ENCODE measurements around the gene CHRDL2. TPM values are rescaled to one million over a fixed set of nuclear protein-coding genes. Genes with fewer than 3 reads are reported as not detected.
A peak's percentile ranks its signal among the peaks of the same experiment; 100 is the strongest.

Gene CHRDL2
- total RNA-seq, 6 experiments from 2014 or later = not detected

DNA sequence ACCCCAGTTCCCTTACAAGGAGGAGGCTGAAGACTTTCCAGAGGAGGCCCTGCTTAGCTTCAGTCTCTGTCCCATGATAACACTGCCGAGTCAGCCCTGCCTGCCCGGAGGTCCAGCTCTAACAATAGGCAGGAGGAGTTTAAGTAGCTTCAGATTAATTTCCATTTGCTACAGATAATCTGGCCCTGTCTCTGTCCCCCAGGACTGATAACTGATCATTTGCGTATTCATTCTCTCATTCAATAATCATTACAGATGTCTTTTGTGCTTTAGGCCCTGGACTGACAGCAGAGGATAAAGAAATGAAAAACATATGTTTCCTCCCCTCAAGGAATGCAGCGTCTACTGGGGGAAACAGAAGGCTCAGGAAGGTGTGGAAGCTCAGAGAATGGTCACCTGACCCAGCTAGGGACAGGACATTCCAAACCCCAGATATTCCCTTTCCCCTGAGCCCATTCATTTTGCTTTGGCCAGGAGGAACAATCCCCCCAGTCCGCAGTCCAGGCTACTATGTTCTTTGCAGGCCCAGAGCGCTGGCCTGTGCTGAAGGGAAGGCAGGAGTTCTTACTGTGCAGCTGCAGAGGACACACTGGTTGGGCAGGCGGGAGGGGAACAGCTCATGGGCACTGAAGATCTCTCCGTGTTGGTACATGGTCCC is 20.8 kb downstream of the CHRDL2 start:
- Mint-ChIP-seq H3K9me3 (no peaks in the 10 kb centered on the region), H3K27ac (peak overlapping the region; percentile 19), H3K36me3 (ENCODE audit: low read depth) (no peaks in the 10 kb centered on the region), H3K4me1 (ENCODE audit: low read depth) (peaks cover 11% of the 10 kb centered on the region), H3K27me3 (ENCODE audit: insufficient read depth) (peaks cover 14% of the 10 kb centered on the region), H3K4me3 (no peak overlapping the region)
- TF ChIP-seq, protein P1, sequence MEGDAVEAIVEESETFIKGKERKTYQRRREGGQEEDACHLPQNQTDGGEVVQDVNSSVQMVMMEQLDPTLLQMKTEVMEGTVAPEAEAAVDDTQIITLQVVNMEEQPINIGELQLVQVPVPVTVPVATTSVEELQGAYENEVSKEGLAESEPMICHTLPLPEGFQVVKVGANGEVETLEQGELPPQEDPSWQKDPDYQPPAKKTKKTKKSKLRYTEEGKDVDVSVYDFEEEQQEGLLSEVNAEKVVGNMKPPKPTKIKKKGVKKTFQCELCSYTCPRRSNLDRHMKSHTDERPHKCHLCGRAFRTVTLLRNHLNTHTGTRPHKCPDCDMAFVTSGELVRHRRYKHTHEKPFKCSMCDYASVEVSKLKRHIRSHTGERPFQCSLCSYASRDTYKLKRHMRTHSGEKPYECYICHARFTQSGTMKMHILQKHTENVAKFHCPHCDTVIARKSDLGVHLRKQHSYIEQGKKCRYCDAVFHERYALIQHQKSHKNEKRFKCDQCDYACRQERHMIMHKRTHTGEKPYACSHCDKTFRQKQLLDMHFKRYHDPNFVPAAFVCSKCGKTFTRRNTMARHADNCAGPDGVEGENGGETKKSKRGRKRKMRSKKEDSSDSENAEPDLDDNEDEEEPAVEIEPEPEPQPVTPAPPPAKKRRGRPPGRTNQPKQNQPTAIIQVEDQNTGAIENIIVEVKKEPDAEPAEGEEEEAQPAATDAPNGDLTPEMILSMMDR (IDR thresholded peaks at IDR 0.05) = no peak
- no peak for DNase-seq

- H3K4me3 Mint-ChIP-seq = no peak overlapping the region
- peaks cover 16% of the 10 kb centered on the region for H3K27me3 Mint-ChIP-seq (ENCODE audit: insufficient read depth)
- H3K9me3 Mint-ChIP-seq = no peaks in the 10 kb centered on the region
- DNase-seq = no peak
- no peaks in the 10 kb centered on the region for H3K36me3 Mint-ChIP-seq (ENCODE audit: low read depth)
- TF ChIP-seq, protein P1 (IDR thresholded peaks at IDR 0.05) = no peak
- no peak overlapping the region for H3K27ac Mint-ChIP-seq
- peaks cover 11% of the 10 kb centered on the region for H3K4me1 Mint-ChIP-seq (ENCODE audit: low read depth)
Observed at GRCh38 chr11:74709175-74709574, 22.1 kb downstream of the CHRDL2 start.

- TF ChIP-seq, protein P1 (IDR thresholded peaks at IDR 0.05) = no peak
- DNase-seq = no peak
- Mint-ChIP-seq H3K27ac (no peak overlapping the region), H3K9me3 (no peaks in the 10 kb centered on the region), H3K27me3 (ENCODE audit: insufficient read depth) (peaks cover 15% of the 10 kb centered on the region), H3K4me3 (no peak overlapping the region), H3K36me3 (ENCODE audit: low read depth) (no peaks in the 10 kb centered on the region), H3K4me1 (ENCODE audit: low read depth) (peaks cover 11% of the 10 kb centered on the region)
Observed at GRCh38 chr11:74707602-74708510, 23.4 kb downstream of the CHRDL2 start.

- TF ChIP-seq, protein P1 (IDR thresholded peaks at IDR 0.05) = no peak
- Mint-ChIP-seq H3K27ac (no peak overlapping the region), H3K4me1 (ENCODE audit: low read depth) (peaks cover 11% of the 10 kb centered on the region), H3K36me3 (ENCODE audit: low read depth) (no peaks in the 10 kb centered on the region), H3K4me3 (no peak overlapping the region), H3K27me3 (ENCODE audit: insufficient read depth) (peaks cover 11% of the 10 kb centered on the region), H3K9me3 (no peaks in the 10 kb centered on the region)
- DNase-seq = no peak
Observed at GRCh38 chr11:74707182-74707581, 24.0 kb downstream of the CHRDL2 start.

DNA sequence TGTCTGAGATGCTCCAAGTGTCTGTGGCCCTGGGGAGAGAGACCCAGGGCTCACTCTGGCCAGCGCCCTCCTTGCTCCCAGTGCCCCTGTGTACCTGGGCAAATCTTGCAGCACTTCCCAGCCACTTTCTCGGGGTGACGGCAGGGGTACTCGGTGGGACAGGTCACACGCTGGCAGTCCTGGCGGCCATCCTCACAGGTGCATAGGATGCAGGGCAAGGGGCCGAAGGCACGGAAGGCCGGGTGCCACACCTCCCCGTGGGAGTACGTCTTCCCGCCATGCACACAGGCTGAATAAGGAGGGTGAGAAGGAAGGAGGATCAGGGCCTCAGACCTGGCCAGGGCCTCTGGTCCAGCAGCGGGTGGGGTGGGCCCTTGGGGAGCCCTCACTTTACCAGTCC is 28.0 kb downstream of the CHRDL2 start:
- no peak for DNase-seq
- Mint-ChIP-seq H3K27me3 (ENCODE audit: insufficient read depth) (peaks cover 13% of the 10 kb centered on the region), H3K4me1 (ENCODE audit: low read depth) (no peaks in the 10 kb centered on the region), H3K36me3 (ENCODE audit: low read depth) (no peaks in the 10 kb centered on the region), H3K4me3 (no peak overlapping the region), H3K27ac (no peak overlapping the region), H3K9me3 (no peaks in the 10 kb centered on the region)
- TF ChIP-seq, protein P1 (IDR thresholded peaks at IDR 0.05) = no peak

All from HFFc6 (cell line).